Peyer's patch (tissue), 4 donors: Measurements from ENCODE around the gene WDR64.

Source experiments
- POLR2A ChIP-seq, 2 donors: fragments of 450-650 bp; IDR thresholded peaks; one replicate each; pipeline ENCODE4 v1.5.1; 2017; ENCODE audit warnings: antibody characterized with exemption in 2 of 2, mild to moderate bottlenecking in 2 of 2, moderate library complexity in 2 of 2
- TF ChIP-seq, protein P1 (sequence below), 6 experiments: fragments of 450-650 bp in 4 of 6; fragments of 200-600 bp in 2 of 6; sonication (generic) in 1 of 6; IDR thresholded peaks; one replicate each; pipeline ENCODE4 v1.5.1; 2017 to 2019; ENCODE audit warnings: antibody characterized with exemption in 6 of 6, mild to moderate bottlenecking in 3 of 6, moderate library complexity in 1 of 6

DNA sequence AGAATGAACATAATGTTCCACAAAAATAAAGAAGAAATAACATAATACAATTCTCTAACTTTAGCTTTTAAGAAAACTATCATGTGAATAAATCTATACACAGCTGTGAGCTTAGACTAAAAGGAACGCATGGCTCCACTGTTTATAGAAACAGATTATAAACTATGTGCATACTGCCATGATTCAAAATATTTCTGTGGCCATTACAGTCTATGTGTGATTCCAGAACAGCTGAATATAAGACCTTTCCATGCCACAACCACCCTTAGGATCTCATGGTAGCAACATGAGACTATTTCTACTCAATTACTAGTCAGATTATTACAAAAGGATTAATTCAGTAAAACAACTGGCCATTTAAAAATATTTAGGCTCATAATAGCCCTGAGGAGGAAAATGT, 15.8 kb upstream of the WDR64 start:
- no peak for TF ChIP-seq POLR2A (IDR thresholded peaks at IDR 0.05)
- TF ChIP-seq, protein P1, sequence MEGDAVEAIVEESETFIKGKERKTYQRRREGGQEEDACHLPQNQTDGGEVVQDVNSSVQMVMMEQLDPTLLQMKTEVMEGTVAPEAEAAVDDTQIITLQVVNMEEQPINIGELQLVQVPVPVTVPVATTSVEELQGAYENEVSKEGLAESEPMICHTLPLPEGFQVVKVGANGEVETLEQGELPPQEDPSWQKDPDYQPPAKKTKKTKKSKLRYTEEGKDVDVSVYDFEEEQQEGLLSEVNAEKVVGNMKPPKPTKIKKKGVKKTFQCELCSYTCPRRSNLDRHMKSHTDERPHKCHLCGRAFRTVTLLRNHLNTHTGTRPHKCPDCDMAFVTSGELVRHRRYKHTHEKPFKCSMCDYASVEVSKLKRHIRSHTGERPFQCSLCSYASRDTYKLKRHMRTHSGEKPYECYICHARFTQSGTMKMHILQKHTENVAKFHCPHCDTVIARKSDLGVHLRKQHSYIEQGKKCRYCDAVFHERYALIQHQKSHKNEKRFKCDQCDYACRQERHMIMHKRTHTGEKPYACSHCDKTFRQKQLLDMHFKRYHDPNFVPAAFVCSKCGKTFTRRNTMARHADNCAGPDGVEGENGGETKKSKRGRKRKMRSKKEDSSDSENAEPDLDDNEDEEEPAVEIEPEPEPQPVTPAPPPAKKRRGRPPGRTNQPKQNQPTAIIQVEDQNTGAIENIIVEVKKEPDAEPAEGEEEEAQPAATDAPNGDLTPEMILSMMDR (IDR thresholded peaks at IDR 0.05) = no peak
